K562 (cell line): ENCODE results near the gene CAMK2A. TPM values are rescaled to one million over a fixed set of nuclear protein-coding genes. Genes with fewer than 3 reads are reported as not detected.

ENCODE experiments used
- ATAC-seq: fragments of 200-7000 bp; cut with Tn5 transposase; 3 replicates; pipeline ENCODE4 v1.9.1; 2020; ENCODE audit warnings: moderate library complexity
- BruUV-seq: library from RNA; stranded (reverse); fragments of 400-500 nt; replicated peaks from 2 replicates; lab custom pipeline; 2021; lab: Mats Ljungman, UMichigan
- CTCF ChIA-PET: fragments of 300-600 bp; formaldehyde crosslinking; extraction: SDS; loops from one replicate; lab custom pipeline; 2021; ENCODE audit warnings: low intra/inter-chr PET ratio; lab: Yijun Ruan, JAX
- POLR2A ChIA-PET: fragments of 300-600, 350-650 bp; sonication (Branson Sonifier 250); formaldehyde crosslinking; extraction: SDS; loops from one replicate; lab custom pipeline; 2021; ENCODE audit warnings: antibody characterized with exemption, inconsistent platforms; lab: Yijun Ruan, JAX
- DNase-seq, 4 experiments: peaks; one replicate each; pipeline versions ENCODE4 v3.0.0 to v3.0.0-alpha.2; 2011 to 2018; ENCODE audit warnings: low spot score in 3 of 4, mixed read lengths in 3 of 4; ENCODE audit errors: extremely low read depth in 1 of 4
- FAIRE-seq: peaks from 2 replicates; lab custom pipeline; 2011; peaks lifted over from hg19 to GRCh38; lab: Jason Lieb, UNC
- H2AFZ ChIP-seq: 2 replicates; pipeline ENCODE4 v1.6.0; 2011; ENCODE audit warnings: low read depth, low read length, control low read depth, inconsistent platforms
- H3K27ac ChIP-seq: fragments of 200-600 bp; 3 replicates; pipeline ENCODE4 v1.8.0; 2011; ENCODE audit warnings: low read depth, mild to moderate bottlenecking, control low read depth, inconsistent platforms, low read length, moderate library complexity, mixed read lengths; ENCODE audit errors: extremely low read depth
- H3K27me3 ChIP-seq, 2 experiments: fragments of 300-600 bp in 1 of 2; 2 replicates in 1 of 2; 3 replicates in 1 of 2; pipeline versions ENCODE4 v1.6.0 to v1.8.0; 2011; ENCODE audit warnings: inconsistent platforms in 2 of 2, low read length in 2 of 2, mild to moderate bottlenecking in 1 of 2, mixed read lengths in 1 of 2, moderate library complexity in 1 of 2; ENCODE audit not compliant: control insufficient read depth in 2 of 2, insufficient read depth in 2 of 2
- H3K36me3 ChIP-seq: fragments of 300-600 bp; 3 replicates; pipeline ENCODE4 v1.8.0; 2011; ENCODE audit warnings: mild to moderate bottlenecking, low read length, inconsistent platforms; ENCODE audit not compliant: control insufficient read depth, insufficient read depth
- H3K4me1 ChIP-seq, 2 experiments: fragments of 200-600 bp in 1 of 2; replicated peaks in 1 of 2; 2 replicates in 1 of 2; 3 replicates in 1 of 2; pipeline versions ENCODE4 v1.5.1 to v1.8.0; 2011; ENCODE audit warnings: inconsistent platforms in 2 of 2, low read length in 2 of 2, mild to moderate bottlenecking in 1 of 2, mixed read lengths in 1 of 2, moderate library complexity in 1 of 2; ENCODE audit not compliant: control insufficient read depth in 2 of 2, insufficient read depth in 2 of 2
- H3K4me2 ChIP-seq: 2 replicates; pipeline ENCODE4 v1.6.1; 2011; ENCODE audit warnings: low read length, control low read depth, inconsistent platforms, mixed read lengths; ENCODE audit not compliant: insufficient read depth
- H3K4me3 ChIP-seq: fragments of 200-600 bp; sonication (generic), shearing (Covaris generic); 2 replicates; pipeline ENCODE4 v1.5.1; 2016; ENCODE audit warnings: control low read depth, inconsistent platforms
- H3K79me2 ChIP-seq: fragments of 200-600 bp; 3 replicates; pipeline ENCODE4 v1.8.0; 2011; ENCODE audit warnings: low read length, inconsistent platforms; ENCODE audit not compliant: control insufficient read depth, insufficient read depth
- H3K9ac ChIP-seq, 2 experiments: 2 replicates each; pipeline versions ENCODE4 v1.6.0 to v1.6.1; 2011; ENCODE audit warnings: low read depth in 2 of 2, low read length in 2 of 2, control low read depth in 1 of 2, inconsistent platforms in 1 of 2, mild to moderate bottlenecking in 1 of 2, mixed read lengths in 1 of 2; ENCODE audit not compliant: insufficient read depth in 1 of 2
- H3K9me1 ChIP-seq: one replicate; pipeline ENCODE4 v1.6.0; 2011; ENCODE audit warnings: inconsistent platforms, mild to moderate bottlenecking, low read length, moderate library complexity; ENCODE audit not compliant: control insufficient read depth, insufficient read depth
- H3K9me3 ChIP-seq: replicated peaks from 2 replicates; pipeline ENCODE4 v1.5.1; 2011; ENCODE audit warnings: low read depth, low read length, inconsistent platforms; ENCODE audit not compliant: control insufficient read depth, insufficient read depth
- H4K20me1 ChIP-seq: replicated peaks from 2 replicates; pipeline ENCODE4 v1.6.1; 2011; ENCODE audit warnings: low read length, inconsistent platforms, mixed read lengths; ENCODE audit not compliant: control insufficient read depth, insufficient read depth
- EWSR1 ChIP-seq: fragments of 450-650 bp; IDR thresholded peaks from 2 replicates; pipeline ENCODE4 v1.6.1; 2018; ENCODE audit warnings: borderline replicate concordance, mild to moderate bottlenecking, low read depth, moderate library complexity; ENCODE audit not compliant: partially characterized antibody
- SETDB1 ChIP-seq: IDR thresholded peaks from one replicate; pipeline ENCODE4 v1.6.1; 2012; ENCODE audit warnings: low read length, control low read depth, inconsistent platforms
- SIRT6 ChIP-seq: IDR thresholded peaks from one replicate; pipeline ENCODE4 v1.6.1; 2012; ENCODE audit warnings: low read depth, mild to moderate bottlenecking, control low read depth, inconsistent platforms, low read length, moderate library complexity
- ZNF232 ChIP-seq: sonication (generic); formaldehyde crosslinking; IDR thresholded peaks from 2 replicates; pipeline ENCODE4 v1.8.0; 2022; ENCODE audit warnings: mild to moderate bottlenecking, missing genetic modification reagents
- ZNF354B ChIP-seq: fragments of 250-450 bp; sonication (Bioruptor Pico); IDR thresholded peaks from 2 replicates; pipeline ENCODE4 v1.4.0; 2020
- ZNF780A ChIP-seq: fragments of 250-450 bp; sonication (Bioruptor Pico); IDR thresholded peaks from 2 replicates; pipeline ENCODE4 v1.5.0; 2021; ENCODE audit warnings: mild to moderate bottlenecking
- WGBS: fragments of 100-300 bp; shearing (Covaris generic); methylation state at CpG from one replicate; pipeline ENCODE4 v1.1.6; 2016; ENCODE audit warnings: low coverage, mixed read lengths; ENCODE audit not compliant: insufficient coverage; ENCODE audit errors: missing lambda C conversion rate; 5-methylcytosine and 5-hydroxymethylcytosine counted together
- in situ Hi-C: fragments of 300-500 bp; cut with MboI; formaldehyde crosslinking; loops from 4 replicates; pipeline ENCODE4 v1.15.0; 2018; ENCODE audit warnings: inconsistent platforms, mixed read lengths
- intact Hi-C: fragments of 100-400 bp; cut with micrococcal nuclease; formaldehyde crosslinking; loops from 2 replicates; pipeline ENCODE4 v1.14.2; 2022
- polyA plus RNA-seq, 8 experiments: library from polyadenylated mRNA; depleted of rRNA in 4 of 8; stranded (reverse) in 5 of 8; unstranded in 3 of 8; fragments of >200 nt; fragmentation: Nextera tagmentation in 2 of 8; fragmentation: Illumina TruSeq in 1 of 8; extraction: Ambion mirVana in 2 of 8; extraction: Trizol in 1 of 8; gene quantifications; 2 replicates each; pipeline versions ENCODE4 v1.2.1 to v1.2.3, GENCODE V29; 2011 to 2014; ENCODE audit warnings: inconsistent platforms in 1 of 8, missing spikeins in 1 of 8
- total RNA-seq, 7 experiments: library from RNA; depleted of rRNA in 6 of 7; stranded (reverse); fragments of >200 nt in 6 of 7; fragmentation: Illumina TruSeq in 2 of 7; extraction: Trizol in 2 of 7; gene quantifications; 2 replicates each; pipeline versions ENCODE4 v1.2.1 to v1.2.3, GENCODE V29; 2011 to 2021; ENCODE audit warnings: low replicate concordance in 1 of 7
- TF ChIP-seq, protein P1 (sequence below): sonication (generic); formaldehyde crosslinking; IDR thresholded peaks from 2 replicates; pipeline ENCODE4 v1.8.1; 2022; ENCODE audit warnings: missing genetic modification reagents
- TF ChIP-seq, protein P2 (sequence below): fragments of 450-650 bp; formaldehyde crosslinking; conservative IDR thresholded peaks from 2 replicates; pipeline ENCODE4 v1.4.0; 2022; ENCODE audit warnings: mild to moderate bottlenecking, missing genetic modification characterization
- TF ChIP-seq, protein P3 (sequence below): fragments of 450-650 bp; formaldehyde crosslinking; IDR thresholded peaks from 2 replicates; pipeline ENCODE4 v1.4.0; 2020; ENCODE audit warnings: mild to moderate bottlenecking, moderate library complexity
- TF ChIP-seq, protein P4 (sequence below): fragments of 150-350 bp; IDR thresholded peaks from 2 replicates; pipeline ENCODE4 v1.6.1; 2014; ENCODE audit warnings: low read depth, mild to moderate bottlenecking, low read length, borderline replicate concordance
- TF ChIP-seq, protein P5 (sequence below): fragments of 250-450 bp; sonication (Bioruptor Pico); IDR thresholded peaks from 2 replicates; pipeline ENCODE4 v1.5.0; 2020; ENCODE audit warnings: mild to moderate bottlenecking, borderline replicate concordance

The CAMK2A gene
- total and polyA plus RNA-seq, 9 of the 15 experiments (the other 6 are each of a cell fraction or from before 2014, with no cell fraction given): 0.01 to 0.18 (median 0.04) TPM; not detected in 6

DNA sequence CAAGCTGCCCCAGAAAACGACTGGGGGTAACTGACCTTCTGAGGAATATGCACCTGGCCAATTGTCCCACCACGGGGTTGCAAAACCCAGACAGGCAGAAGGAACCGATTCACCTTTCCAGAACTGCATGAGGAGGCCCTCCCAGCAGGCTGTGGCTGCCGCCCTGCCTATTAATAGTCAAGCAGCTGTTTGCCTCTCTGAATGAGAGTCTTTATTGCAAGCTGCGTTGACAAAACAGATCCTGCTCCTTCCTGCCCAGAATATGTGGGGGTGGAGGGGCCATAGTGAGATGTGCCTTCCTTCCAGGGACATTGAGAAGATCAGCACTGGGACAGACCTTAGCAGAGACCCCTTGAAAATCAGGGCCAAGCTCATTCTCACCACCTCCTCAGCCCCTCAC is 49.6 kb upstream of the CAMK2A start:
- Histone ChIP-seq H3K9ac (no peak overlapping the region), H3K27ac (no peak overlapping the region), H4K20me1 (no peaks in the 10 kb centered on the region), H3K4me3 (no peak overlapping the region), H2AFZ (no peak overlapping the region), H3K36me3 (no peaks in the 10 kb centered on the region), H3K4me1 (no peaks in the 10 kb centered on the region), H3K9me1 (no peaks in the 10 kb centered on the region), H3K9me3 (no peaks in the 10 kb centered on the region), H3K79me2 (no peaks in the 10 kb centered on the region), H3K4me2 (no peak overlapping the region), H3K27me3 (peaks cover 7 to 26% of the 10 kb centered on the region in 2 experiments; a peak in 4 of 5 replicates)
- CTCF ChIA-PET: no interaction called here
- ATAC-seq (no peak), FAIRE-seq (no peak), DNase-seq (no peak)
- intact Hi-C loops (no loop called here), in situ Hi-C loops (no loop called here)
- 6% methylated on average over 5 of the region's 5 CpGs for WGBS
- BruUV-seq: no TSS peak
- POLR2A ChIA-PET: interaction anchor here (0.6 to 0.7 kb wide), 2 partner anchors 147 to 173 kb away, joined by 3 read pairs; partner anchors contain the start of gene CDX1
- TF ChIP-seq ZNF232 (CRISPR knock-in tag): no peak
- no peak for TF ChIP-seq ZNF354B
- TF ChIP-seq, protein P1, sequence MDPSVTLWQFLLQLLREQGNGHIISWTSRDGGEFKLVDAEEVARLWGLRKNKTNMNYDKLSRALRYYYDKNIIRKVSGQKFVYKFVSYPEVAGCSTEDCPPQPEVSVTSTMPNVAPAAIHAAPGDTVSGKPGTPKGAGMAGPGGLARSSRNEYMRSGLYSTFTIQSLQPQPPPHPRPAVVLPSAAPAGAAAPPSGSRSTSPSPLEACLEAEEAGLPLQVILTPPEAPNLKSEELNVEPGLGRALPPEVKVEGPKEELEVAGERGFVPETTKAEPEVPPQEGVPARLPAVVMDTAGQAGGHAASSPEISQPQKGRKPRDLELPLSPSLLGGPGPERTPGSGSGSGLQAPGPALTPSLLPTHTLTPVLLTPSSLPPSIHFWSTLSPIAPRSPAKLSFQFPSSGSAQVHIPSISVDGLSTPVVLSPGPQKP (CRISPR knock-in tag): no peak
- no peak for TF ChIP-seq EWSR1
- no peak for TF ChIP-seq SETDB1
- TF ChIP-seq, protein P2, sequence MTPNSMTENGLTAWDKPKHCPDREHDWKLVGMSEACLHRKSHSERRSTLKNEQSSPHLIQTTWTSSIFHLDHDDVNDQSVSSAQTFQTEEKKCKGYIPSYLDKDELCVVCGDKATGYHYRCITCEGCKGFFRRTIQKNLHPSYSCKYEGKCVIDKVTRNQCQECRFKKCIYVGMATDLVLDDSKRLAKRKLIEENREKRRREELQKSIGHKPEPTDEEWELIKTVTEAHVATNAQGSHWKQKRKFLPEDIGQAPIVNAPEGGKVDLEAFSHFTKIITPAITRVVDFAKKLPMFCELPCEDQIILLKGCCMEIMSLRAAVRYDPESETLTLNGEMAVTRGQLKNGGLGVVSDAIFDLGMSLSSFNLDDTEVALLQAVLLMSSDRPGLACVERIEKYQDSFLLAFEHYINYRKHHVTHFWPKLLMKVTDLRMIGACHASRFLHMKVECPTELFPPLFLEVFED (CRISPR knock-in tag): no peak
- TF ChIP-seq, protein P3, sequence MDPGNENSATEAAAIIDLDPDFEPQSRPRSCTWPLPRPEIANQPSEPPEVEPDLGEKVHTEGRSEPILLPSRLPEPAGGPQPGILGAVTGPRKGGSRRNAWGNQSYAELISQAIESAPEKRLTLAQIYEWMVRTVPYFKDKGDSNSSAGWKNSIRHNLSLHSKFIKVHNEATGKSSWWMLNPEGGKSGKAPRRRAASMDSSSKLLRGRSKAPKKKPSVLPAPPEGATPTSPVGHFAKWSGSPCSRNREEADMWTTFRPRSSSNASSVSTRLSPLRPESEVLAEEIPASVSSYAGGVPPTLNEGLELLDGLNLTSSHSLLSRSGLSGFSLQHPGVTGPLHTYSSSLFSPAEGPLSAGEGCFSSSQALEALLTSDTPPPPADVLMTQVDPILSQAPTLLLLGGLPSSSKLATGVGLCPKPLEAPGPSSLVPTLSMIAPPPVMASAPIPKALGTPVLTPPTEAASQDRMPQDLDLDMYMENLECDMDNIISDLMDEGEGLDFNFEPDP (CRISPR knock-in tag): no peak
- TF ChIP-seq, protein P4, sequence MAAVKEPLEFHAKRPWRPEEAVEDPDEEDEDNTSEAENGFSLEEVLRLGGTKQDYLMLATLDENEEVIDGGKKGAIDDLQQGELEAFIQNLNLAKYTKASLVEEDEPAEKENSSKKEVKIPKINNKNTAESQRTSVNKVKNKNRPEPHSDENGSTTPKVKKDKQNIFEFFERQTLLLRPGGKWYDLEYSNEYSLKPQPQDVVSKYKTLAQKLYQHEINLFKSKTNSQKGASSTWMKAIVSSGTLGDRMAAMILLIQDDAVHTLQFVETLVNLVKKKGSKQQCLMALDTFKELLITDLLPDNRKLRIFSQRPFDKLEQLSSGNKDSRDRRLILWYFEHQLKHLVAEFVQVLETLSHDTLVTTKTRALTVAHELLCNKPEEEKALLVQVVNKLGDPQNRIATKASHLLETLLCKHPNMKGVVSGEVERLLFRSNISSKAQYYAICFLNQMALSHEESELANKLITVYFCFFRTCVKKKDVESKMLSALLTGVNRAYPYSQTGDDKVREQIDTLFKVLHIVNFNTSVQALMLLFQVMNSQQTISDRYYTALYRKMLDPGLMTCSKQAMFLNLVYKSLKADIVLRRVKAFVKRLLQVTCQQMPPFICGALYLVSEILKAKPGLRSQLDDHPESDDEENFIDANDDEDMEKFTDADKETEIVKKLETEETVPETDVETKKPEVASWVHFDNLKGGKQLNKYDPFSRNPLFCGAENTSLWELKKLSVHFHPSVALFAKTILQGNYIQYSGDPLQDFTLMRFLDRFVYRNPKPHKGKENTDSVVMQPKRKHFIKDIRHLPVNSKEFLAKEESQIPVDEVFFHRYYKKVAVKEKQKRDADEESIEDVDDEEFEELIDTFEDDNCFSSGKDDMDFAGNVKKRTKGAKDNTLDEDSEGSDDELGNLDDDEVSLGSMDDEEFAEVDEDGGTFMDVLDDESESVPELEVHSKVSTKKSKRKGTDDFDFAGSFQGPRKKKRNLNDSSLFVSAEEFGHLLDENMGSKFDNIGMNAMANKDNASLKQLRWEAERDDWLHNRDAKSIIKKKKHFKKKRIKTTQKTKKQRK: no peak
- TF ChIP-seq SIRT6: no peak
- TF ChIP-seq, protein P5, sequence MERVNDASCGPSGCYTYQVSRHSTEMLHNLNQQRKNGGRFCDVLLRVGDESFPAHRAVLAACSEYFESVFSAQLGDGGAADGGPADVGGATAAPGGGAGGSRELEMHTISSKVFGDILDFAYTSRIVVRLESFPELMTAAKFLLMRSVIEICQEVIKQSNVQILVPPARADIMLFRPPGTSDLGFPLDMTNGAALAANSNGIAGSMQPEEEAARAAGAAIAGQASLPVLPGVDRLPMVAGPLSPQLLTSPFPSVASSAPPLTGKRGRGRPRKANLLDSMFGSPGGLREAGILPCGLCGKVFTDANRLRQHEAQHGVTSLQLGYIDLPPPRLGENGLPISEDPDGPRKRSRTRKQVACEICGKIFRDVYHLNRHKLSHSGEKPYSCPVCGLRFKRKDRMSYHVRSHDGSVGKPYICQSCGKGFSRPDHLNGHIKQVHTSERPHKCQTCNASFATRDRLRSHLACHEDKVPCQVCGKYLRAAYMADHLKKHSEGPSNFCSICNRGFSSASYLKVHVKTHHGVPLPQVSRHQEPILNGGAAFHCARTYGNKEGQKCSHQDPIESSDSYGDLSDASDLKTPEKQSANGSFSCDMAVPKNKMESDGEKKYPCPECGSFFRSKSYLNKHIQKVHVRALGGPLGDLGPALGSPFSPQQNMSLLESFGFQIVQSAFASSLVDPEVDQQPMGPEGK (CRISPR knock-in tag): no peak
- TF ChIP-seq ZNF780A (CRISPR knock-in tag): no peak
